Spinal cord (tissue), 10 donors: ENCODE measurements around the gene MARK3. TPM values are rescaled to one million over a fixed set of nuclear protein-coding genes. Genes with fewer than 3 reads are reported as not detected.

Experiments
- DNase-seq, 6 donors: peaks; one replicate each; pipeline versions ENCODE4 v3.0.0 to v3.0.0-alpha.2; 2013 to 2015; ENCODE audit warnings: low spot score in 6 of 6, low read depth in 4 of 6
- H3K27ac ChIP-seq: one replicate; pipeline ENCODE4 v1.5.1; 2013; ENCODE audit warnings: low read depth, low read length, control low read depth
- H3K27me3 ChIP-seq: one replicate; pipeline ENCODE4 v1.6.1; 2013; ENCODE audit warnings: low read length; ENCODE audit not compliant: control insufficient read depth, insufficient read depth
- H3K36me3 ChIP-seq: one replicate; pipeline ENCODE4 v1.6.1; 2013; ENCODE audit warnings: low read length; ENCODE audit not compliant: control insufficient read depth, insufficient read depth
- H3K4me1 ChIP-seq: one replicate; pipeline ENCODE4 v1.6.1; 2013; ENCODE audit warnings: low read length; ENCODE audit not compliant: control insufficient read depth, insufficient read depth
- H3K4me3 ChIP-seq: one replicate; pipeline ENCODE4 v1.5.1; 2013; ENCODE audit warnings: low read depth, low read length, control low read depth
- H3K9me3 ChIP-seq: one replicate; pipeline ENCODE4 v1.6.1; 2013; ENCODE audit warnings: low read length; ENCODE audit not compliant: control insufficient read depth, insufficient read depth
- WGBS: methylation state at CpG from one replicate; pipeline ENCODE4 v1.1.5; 2013; ENCODE audit warnings: missing lambda C conversion rate; ENCODE audit not compliant: insufficient coverage; 5-methylcytosine and 5-hydroxymethylcytosine counted together
- polyA plus RNA-seq, 2 donors: library from polyadenylated mRNA; unstranded; fragments of 120-200 nt; gene quantifications; one replicate each; pipeline ENCODE4 v1.2.1, GENCODE V29; 2013; ENCODE audit not compliant: insufficient read length in 2 of 2
- total RNA-seq, 2 donors: library from RNA; depleted of rRNA in 1 of 2; stranded (reverse); fragments of 120-200 nt in 1 of 2; fragments of >200 nt in 1 of 2; gene quantifications; one replicate each; pipeline versions ENCODE4 v1.2.3 to v1.2.4, GENCODE V29; 2013 to 2014
- donor health status: healthy.

MARK3 gene
- total and polyA plus RNA-seq, 4 donors = 102 to 155 (median 124) TPM

DNA sequence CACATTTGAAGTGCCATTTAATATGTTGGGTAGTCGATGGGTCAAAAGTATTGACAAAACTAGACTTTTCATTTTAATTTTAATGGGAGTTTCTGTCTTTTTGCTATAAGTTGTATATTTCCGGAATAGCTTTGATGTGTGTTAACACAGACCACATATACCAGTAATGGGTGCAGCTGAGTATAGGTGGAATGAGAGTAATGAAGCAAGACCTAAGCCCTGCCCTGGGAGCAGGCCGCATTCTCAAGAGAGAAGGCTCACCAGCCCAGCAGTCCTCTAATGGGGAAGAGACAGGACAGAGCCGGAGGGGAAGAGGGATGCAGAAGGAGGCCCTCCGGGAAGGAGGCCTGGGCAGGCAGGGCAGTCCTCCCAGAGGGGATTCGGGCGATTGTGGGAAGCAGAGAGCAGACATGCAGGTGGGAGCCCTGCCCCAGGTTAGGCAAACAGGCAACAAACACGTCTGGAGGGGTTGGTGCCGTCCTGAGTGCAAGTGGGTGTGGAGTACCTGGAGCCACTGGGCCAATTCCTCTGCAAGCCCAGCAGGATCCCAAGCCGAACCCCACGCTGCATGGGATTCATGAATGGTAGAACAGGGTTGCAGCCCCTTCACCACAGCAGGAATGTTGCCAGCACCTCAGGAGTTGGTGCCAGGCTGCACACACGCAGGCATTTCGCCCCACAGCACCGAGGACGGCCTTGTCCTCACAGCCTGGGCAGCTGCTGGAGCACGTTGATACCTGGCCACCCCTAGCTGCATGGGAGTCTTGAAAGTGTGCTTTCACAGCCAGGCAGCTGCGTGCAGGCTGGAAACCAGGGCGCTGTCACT, 129.6 kb downstream of the MARK3 start:
- H3K27ac ChIP-seq = no peak overlapping the region
- peaks cover 68% of the 10 kb centered on the region for H3K36me3 ChIP-seq
- no peaks in the 10 kb centered on the region for H3K9me3 ChIP-seq
- no peak overlapping the region for H3K4me3 ChIP-seq
- H3K4me1 ChIP-seq = peaks cover 64% of the 10 kb centered on the region
- DNase-seq = no peak
- H3K27me3 ChIP-seq = no peaks in the 10 kb centered on the region
- WGBS = 85% methylated on average over 16 of the region's 18 CpGs

DNA sequence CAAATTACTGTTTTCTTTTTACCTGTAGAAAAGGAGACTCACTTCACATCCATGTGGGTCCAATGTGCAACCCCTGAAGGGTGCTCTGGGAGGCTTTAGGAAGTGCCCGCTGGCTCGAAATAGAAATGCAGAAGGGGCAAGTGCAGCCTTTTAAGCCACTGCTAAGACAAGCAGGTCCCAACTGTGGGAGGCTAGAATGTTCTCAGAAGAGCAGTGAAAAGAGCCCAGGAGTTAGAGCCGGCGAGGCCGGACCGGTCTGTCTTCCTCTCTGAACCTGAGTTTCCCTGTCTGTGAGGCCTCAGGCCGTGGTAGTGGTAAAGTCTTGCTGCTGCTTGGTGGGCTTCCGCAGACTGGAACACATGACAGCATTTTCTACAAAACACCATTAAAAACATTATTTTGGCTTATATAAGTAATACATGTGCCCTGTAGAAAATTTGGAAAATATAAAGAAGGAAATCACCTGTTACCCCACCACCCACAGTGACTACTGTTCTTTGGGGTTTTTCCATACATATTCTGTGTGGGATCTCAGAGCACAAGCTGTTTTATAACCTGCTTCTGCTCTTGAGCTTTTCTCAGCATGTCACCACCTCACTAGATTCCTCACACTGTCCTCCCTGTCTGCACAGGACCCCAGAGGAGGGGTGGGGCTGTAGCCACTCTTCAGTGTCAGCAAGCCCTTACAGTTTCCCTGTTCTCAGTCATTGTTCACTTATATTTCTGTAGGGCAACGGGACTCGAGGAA, 131.4 kb downstream of the MARK3 start:
- Histone ChIP-seq H3K27ac (peak overlapping the region; percentile 7), H3K27me3 (no peaks in the 10 kb centered on the region), H3K36me3 (peaks cover 64% of the 10 kb centered on the region), H3K4me3 (no peak overlapping the region), H3K9me3 (no peaks in the 10 kb centered on the region), H3K4me1 (peaks cover 74% of the 10 kb centered on the region)
- DNase-seq = no peak
- WGBS = 59% methylated on average over 3 of the region's 10 CpGs

- 62% methylated on average over 7 of the region's 10 CpGs for WGBS
- H3K27me3 ChIP-seq = no peaks in the 10 kb centered on the region
- no peaks in the 10 kb centered on the region for H3K9me3 ChIP-seq
- H3K4me3 ChIP-seq = no peak overlapping the region
- no peak for DNase-seq
- peaks cover 74% of the 10 kb centered on the region for H3K4me1 ChIP-seq
- peak overlapping the region; percentile 69 for H3K27ac ChIP-seq
- peaks cover 62% of the 10 kb centered on the region for H3K36me3 ChIP-seq
Measured at GRCh38 chr14:103517174-103517566, 132.0 kb downstream of the MARK3 start.

- peak in 2 of 6 donors; percentile 43 to 74 for DNase-seq
- Histone ChIP-seq H3K27me3 (no peaks in the 10 kb centered on the region), H3K4me1 (peaks cover 68% of the 10 kb centered on the region), H3K36me3 (peaks cover 57% of the 10 kb centered on the region), H3K9me3 (no peaks in the 10 kb centered on the region), H3K4me3 (no peak overlapping the region), H3K27ac (peak overlapping the region; percentile 69)
- WGBS = 22% methylated on average over 19 of the region's 20 CpGs
Measured at GRCh38 chr14:103517721-103518421, 132.7 kb downstream of the MARK3 start.

DNA sequence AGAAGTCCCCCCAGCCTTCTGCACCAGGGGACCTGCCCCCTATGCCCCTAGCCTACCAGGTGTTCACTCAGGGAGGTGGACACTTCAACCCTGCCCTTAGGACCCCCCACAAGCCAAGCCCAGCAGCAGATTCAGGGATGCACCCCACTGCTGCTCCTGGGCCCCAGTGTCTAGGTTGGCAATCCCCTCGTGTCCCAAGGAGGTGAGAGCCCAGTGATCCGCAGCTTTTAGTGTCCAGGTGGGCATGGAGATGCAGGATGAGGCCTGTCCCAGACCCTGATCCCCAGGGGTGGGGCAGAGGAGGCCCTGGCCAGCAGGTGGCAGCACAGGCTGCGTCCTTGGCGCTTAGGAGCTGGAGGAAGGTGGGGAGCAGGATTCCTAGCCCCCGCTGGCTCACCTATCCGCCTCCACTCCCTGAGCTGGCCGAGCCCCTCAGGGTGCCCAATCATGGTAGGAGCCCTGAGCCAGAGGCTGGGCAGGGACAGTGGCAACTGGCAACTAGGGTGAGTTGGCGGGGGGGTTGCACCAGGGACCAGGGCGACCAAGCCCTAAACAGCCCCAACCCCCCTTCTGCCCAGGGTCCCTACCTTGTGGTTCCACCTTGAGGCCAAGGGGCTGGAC, 133.3 kb downstream of the MARK3 start:
- Histone ChIP-seq H3K9me3 (no peaks in the 10 kb centered on the region), H3K27ac (peak overlapping the region; percentile 69), H3K4me3 (no peak overlapping the region), H3K4me1 (peaks cover 68% of the 10 kb centered on the region), H3K27me3 (no peaks in the 10 kb centered on the region), H3K36me3 (peaks cover 54% of the 10 kb centered on the region)
- 28% methylated on average over 6 of the region's 9 CpGs for WGBS
- DNase-seq = peak in 2 of 6 donors; percentile 53 to 77

- H3K27me3 ChIP-seq = no peaks in the 10 kb centered on the region
- no peaks in the 10 kb centered on the region for H3K9me3 ChIP-seq
- H3K4me1 ChIP-seq = peaks cover 69% of the 10 kb centered on the region
- 48% methylated on average over 8 of the region's 13 CpGs for WGBS
- peak overlapping the region; percentile 69 for H3K27ac ChIP-seq
- peaks cover 51% of the 10 kb centered on the region for H3K36me3 ChIP-seq
- peak overlapping the region; percentile 43 for H3K4me3 ChIP-seq
- peak in 1 of 6 donors; percentile 43 for DNase-seq
Measured at GRCh38 chr14:103519043-103519836, 134.0 kb downstream of the MARK3 start.

DNA sequence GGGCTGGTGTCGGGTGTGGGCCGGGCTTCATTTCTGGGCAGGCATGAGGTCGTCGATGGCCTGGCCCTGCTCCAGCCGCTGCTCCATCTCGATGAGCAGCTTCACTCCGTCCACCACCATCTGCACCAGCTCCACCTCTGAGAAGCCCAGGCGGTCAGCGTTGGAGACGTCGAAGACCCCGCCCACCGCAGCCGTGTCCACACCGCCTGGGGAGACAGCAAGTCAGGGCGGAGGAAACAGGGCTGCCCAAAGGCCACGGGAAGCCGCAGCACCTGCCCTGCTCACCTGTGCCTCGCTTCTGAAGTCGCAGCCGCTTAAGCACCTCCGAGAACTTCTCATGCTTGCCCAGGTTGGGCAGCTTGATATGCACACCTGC, 134.6 kb downstream of the MARK3 start:
- peak in 2 of 6 donors; percentile 23 to 31 for DNase-seq
- no peaks in the 10 kb centered on the region for H3K9me3 ChIP-seq
- peak overlapping the region; percentile 75 for H3K27ac ChIP-seq
- peak overlapping the region; percentile 43 for H3K4me3 ChIP-seq
- H3K4me1 ChIP-seq = peaks cover 72% of the 10 kb centered on the region
- H3K36me3 ChIP-seq = peaks cover 49% of the 10 kb centered on the region
- H3K27me3 ChIP-seq = no peaks in the 10 kb centered on the region
- 52% methylated on average over 22 of the region's 22 CpGs for WGBS

DNA sequence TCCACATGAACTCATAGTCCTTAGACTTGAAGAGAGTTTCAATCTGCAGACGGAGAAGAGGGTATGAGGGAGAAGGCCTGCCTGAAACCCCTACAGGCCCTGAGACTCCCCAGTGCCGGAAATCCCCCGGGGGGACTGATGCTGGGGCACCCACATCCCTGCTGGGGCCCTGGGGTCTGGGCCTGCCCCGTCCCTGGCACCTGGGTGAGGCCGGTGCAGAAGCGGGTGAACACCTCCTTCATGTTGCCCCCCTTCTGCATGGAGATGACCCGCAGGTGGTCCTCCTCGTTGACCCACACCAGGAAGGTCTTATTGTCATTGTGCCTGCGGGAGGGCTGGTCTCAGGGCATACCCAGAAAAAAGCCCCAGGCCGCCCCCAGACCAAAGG, 135.0 kb downstream of the MARK3 start:
- WGBS = 46% methylated on average over 6 of the region's 10 CpGs
- H3K9me3 ChIP-seq = no peaks in the 10 kb centered on the region
- H3K36me3 ChIP-seq = peaks cover 44% of the 10 kb centered on the region
- H3K4me1 ChIP-seq = peaks cover 71% of the 10 kb centered on the region
- peak overlapping the region; percentile 75 for H3K27ac ChIP-seq
- peak overlapping the region; percentile 43 for H3K4me3 ChIP-seq
- H3K27me3 ChIP-seq = no peaks in the 10 kb centered on the region
- no peak for DNase-seq
